Fibroblast of lung (primary cell): ENCODE results near the gene A2M. TPM values are rescaled to one million over a fixed set of nuclear protein-coding genes. Genes with fewer than 3 reads are reported as not detected.

Source experiments
- DNase-seq, 2 donors: peaks; one replicate each; pipeline versions ENCODE4 v3.0.0 to v3.0.0-alpha.2; 2010; ENCODE audit warnings: low read depth in 2 of 2
- H2AFZ ChIP-seq: 2 replicates; pipeline ENCODE4 v1.5.1; 2012; ENCODE audit warnings: low read length, control low read depth, inconsistent platforms
- H3K27ac ChIP-seq: 2 replicates; pipeline ENCODE4 v1.5.1; 2011; ENCODE audit warnings: low read length, control low read depth; ENCODE audit not compliant: insufficient read depth
- H3K27me3 ChIP-seq: 2 replicates; pipeline ENCODE4 v1.5.1; 2011; ENCODE audit warnings: mild to moderate bottlenecking, low read length; ENCODE audit not compliant: control insufficient read depth, insufficient read depth
- H3K36me3 ChIP-seq: 2 replicates; pipeline ENCODE4 v1.5.1; 2011; ENCODE audit warnings: low read length; ENCODE audit not compliant: control insufficient read depth, insufficient read depth
- H3K4me1 ChIP-seq: 2 replicates; pipeline ENCODE4 v1.5.1; 2011; ENCODE audit warnings: low read length; ENCODE audit not compliant: control insufficient read depth, insufficient read depth; ENCODE audit errors: extremely low read depth
- H3K4me2 ChIP-seq: 2 replicates; pipeline ENCODE4 v1.5.1; 2011; ENCODE audit warnings: low read length, control low read depth; ENCODE audit not compliant: insufficient read depth; ENCODE audit errors: extremely low read depth
- H3K4me3 ChIP-seq, 4 experiments: fragments of 200-600 bp in 1 of 4; sonication (generic) in 1 of 4; replicated peaks in 1 of 4; 2 replicates each; pipeline ENCODE4 v1.5.1; 2011 to 2016; ENCODE audit warnings: low read length in 4 of 4, low read depth in 3 of 4, mild to moderate bottlenecking in 3 of 4, control low read depth in 2 of 4, inconsistent platforms in 1 of 4, mixed read lengths in 1 of 4; ENCODE audit not compliant: insufficient read depth in 1 of 4; ENCODE audit errors: control extremely low read depth in 1 of 4
- H3K79me2 ChIP-seq: 2 replicates; pipeline ENCODE4 v1.5.1; 2012; ENCODE audit warnings: mild to moderate bottlenecking, low read length, inconsistent platforms; ENCODE audit not compliant: control insufficient read depth, insufficient read depth
- H3K9ac ChIP-seq: 2 replicates; pipeline ENCODE4 v1.5.1; 2011; ENCODE audit warnings: mild to moderate bottlenecking, low read length, control low read depth; ENCODE audit not compliant: insufficient read depth
- H3K9me3 ChIP-seq: 2 replicates; pipeline ENCODE4 v1.5.1; 2012; ENCODE audit warnings: low read depth, low read length; ENCODE audit not compliant: control insufficient read depth, insufficient read depth
- H4K20me1 ChIP-seq: 2 replicates; pipeline ENCODE4 v1.5.1; 2011; ENCODE audit warnings: low read length; ENCODE audit not compliant: control insufficient read depth, insufficient read depth; ENCODE audit errors: extremely low read depth
- EZH2 ChIP-seq: IDR thresholded peaks from 2 replicates; pipeline ENCODE4 v1.5.1; 2012; ENCODE audit warnings: low read length, control low read depth, mild to moderate bottlenecking; ENCODE audit errors: missing control alignments
- polyA plus RNA-seq, 2 donors: library from polyadenylated mRNA; depleted of rRNA in 1 of 2; stranded (reverse) in 1 of 2; unstranded in 1 of 2; fragments of >200 nt; gene quantifications; 2 replicates each; pipeline ENCODE4 v1.2.1, GENCODE V29; 2011 to 2012; ENCODE audit warnings: missing spikeins in 1 of 2
- total RNA-seq: library from RNA; depleted of rRNA; stranded (reverse); fragments of >200 nt; gene quantifications from 2 replicates; pipeline ENCODE4 v1.2.1, GENCODE V29; 2014
- TF ChIP-seq, protein P1 (sequence below), 2 donors: IDR thresholded peaks in 1 of 2; conservative IDR thresholded peaks in 1 of 2; 1 replicate in 1 of 2; 2 replicates in 1 of 2; pipeline ENCODE4 v1.5.1; 2011 to 2012; ENCODE audit warnings: low read length in 2 of 2, control low read depth in 1 of 2, inconsistent platforms in 1 of 2, low read depth in 1 of 2, mild to moderate bottlenecking in 1 of 2

Gene A2M
- total and polyA plus RNA-seq, 2 donors (not counting 1 experiment from before 2014, with no cell fraction given), result 95.0 to 300 TPM

DNA sequence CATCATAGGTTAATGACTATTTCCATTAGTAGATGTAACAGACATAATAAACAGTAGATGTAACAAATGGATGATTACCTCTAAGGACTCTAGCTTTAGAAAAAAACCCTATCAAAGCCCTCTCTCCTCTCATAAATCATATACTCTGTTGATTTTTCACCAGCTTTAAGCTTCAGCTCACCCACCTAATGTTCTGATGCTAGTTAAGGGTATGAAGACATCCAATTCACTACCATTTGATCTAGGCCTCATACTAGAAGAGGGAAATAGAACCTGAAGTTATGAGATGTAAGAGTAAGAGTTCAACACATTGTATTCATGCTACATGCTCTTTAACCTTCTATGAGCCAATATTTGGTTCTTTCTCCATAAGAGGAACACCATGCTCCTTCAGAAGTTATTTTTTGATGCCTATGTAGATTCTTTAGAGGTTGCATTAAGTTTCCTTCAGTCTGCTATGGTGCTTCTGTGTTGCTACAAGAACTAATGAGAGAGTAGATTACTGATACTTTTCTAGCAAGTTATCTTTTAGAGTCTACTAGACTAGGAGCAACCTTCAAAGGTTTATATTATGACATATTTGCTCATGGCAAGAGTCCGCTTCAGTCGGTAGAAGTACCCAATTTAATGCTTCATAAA is 16.0 kb downstream of the A2M start:
- Histone ChIP-seq H4K20me1 (no peaks in the 10 kb centered on the region), H3K36me3 (no peaks in the 10 kb centered on the region), H3K79me2 (no peaks in the 10 kb centered on the region), H3K27me3 (no peaks in the 10 kb centered on the region), H3K27ac (no peak overlapping the region), H3K4me2 (no peak overlapping the region), H2AFZ (no peak overlapping the region), H3K4me3 (no peak overlapping the region), H3K9ac (no peak overlapping the region), H3K9me3 (no peaks in the 10 kb centered on the region), H3K4me1 (no peaks in the 10 kb centered on the region)
- no peak for DNase-seq
- no peak for TF ChIP-seq EZH2
- TF ChIP-seq, protein P1, sequence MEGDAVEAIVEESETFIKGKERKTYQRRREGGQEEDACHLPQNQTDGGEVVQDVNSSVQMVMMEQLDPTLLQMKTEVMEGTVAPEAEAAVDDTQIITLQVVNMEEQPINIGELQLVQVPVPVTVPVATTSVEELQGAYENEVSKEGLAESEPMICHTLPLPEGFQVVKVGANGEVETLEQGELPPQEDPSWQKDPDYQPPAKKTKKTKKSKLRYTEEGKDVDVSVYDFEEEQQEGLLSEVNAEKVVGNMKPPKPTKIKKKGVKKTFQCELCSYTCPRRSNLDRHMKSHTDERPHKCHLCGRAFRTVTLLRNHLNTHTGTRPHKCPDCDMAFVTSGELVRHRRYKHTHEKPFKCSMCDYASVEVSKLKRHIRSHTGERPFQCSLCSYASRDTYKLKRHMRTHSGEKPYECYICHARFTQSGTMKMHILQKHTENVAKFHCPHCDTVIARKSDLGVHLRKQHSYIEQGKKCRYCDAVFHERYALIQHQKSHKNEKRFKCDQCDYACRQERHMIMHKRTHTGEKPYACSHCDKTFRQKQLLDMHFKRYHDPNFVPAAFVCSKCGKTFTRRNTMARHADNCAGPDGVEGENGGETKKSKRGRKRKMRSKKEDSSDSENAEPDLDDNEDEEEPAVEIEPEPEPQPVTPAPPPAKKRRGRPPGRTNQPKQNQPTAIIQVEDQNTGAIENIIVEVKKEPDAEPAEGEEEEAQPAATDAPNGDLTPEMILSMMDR (conservative IDR thresholded peaks at IDR 0.05 in 1 of 2, IDR thresholded peaks at IDR 0.05 in 1 of 2; ENCODE audit: low read depth in 1 of 2, low read length in 2 of 2), result no peak

- no peak overlapping the region for H2AFZ ChIP-seq
- H3K36me3 ChIP-seq, result no peaks in the 10 kb centered on the region
- no peak for DNase-seq
- H3K9ac ChIP-seq, result no peak overlapping the region
- H3K27me3 ChIP-seq, result no peaks in the 10 kb centered on the region
- H3K9me3 ChIP-seq, result no peaks in the 10 kb centered on the region
- TF ChIP-seq, protein P1 (conservative IDR thresholded peaks at IDR 0.05 in 1 of 2, IDR thresholded peaks at IDR 0.05 in 1 of 2; ENCODE audit: low read depth in 1 of 2, low read length in 2 of 2), result no peak
- no peak for TF ChIP-seq EZH2
- H3K27ac ChIP-seq, result no peak overlapping the region
- no peaks in the 10 kb centered on the region for H4K20me1 ChIP-seq
- H3K79me2 ChIP-seq, result no peaks in the 10 kb centered on the region
- no peak overlapping the region for H3K4me3 ChIP-seq
- H3K4me1 ChIP-seq, result no peaks in the 10 kb centered on the region
- H3K4me2 ChIP-seq, result no peak overlapping the region
These were observed 17.2 kb downstream of the A2M start for GRCh38 chr12:9098463-9099026.

DNA sequence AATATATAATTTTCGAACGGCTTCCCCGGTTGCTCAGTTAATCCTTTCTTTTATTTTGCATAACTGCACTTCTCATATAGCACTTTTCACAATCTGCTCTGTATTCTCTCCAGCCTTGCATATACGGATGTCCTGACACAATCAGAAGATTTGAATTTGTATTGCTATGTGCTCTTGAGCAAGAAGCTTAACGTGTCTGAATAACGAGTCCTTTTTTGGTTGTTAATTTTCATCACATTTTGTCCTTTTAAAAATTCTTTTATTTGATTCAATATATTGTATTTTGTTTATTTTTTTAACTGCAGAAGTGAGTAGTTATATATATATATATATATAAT is 17.6 kb downstream of the A2M start:
- TF ChIP-seq, protein P1 (conservative IDR thresholded peaks at IDR 0.05 in 1 of 2, IDR thresholded peaks at IDR 0.05 in 1 of 2; ENCODE audit: low read depth in 1 of 2, low read length in 2 of 2), result no peak
- TF ChIP-seq EZH2, result no peak
- DNase-seq, result no peak
- H3K9me3 ChIP-seq, result no peaks in the 10 kb centered on the region

More for the DNA sequence above, 17.6 kb downstream of the A2M start:
- Histone ChIP-seq H3K4me2 (no peak overlapping the region), H2AFZ (no peak overlapping the region), H4K20me1 (no peaks in the 10 kb centered on the region), H3K36me3 (no peaks in the 10 kb centered on the region), H3K4me1 (no peaks in the 10 kb centered on the region), H3K27me3 (no peaks in the 10 kb centered on the region), H3K27ac (no peak overlapping the region), H3K4me3 (no peak overlapping the region), H3K9ac (no peak overlapping the region), H3K79me2 (no peaks in the 10 kb centered on the region)
